Lower leg skin (tissue), 4 donors: ENCODE data around the gene ASAP3. TPM values are rescaled to one million over a fixed set of nuclear protein-coding genes. Genes with fewer than 3 reads are reported as not detected.

ENCODE experiments used
- DNase-seq, 2 donors: peaks; one replicate each; pipeline ENCODE4 v3.0.0-alpha.2; 2019; ENCODE audit warnings: low spot score in 2 of 2
- H3K4me3 ChIP-seq: fragments of 200-600 bp; sonication (generic); 2 replicates; pipeline ENCODE4 v1.5.1; 2017; ENCODE audit warnings: mild to moderate bottlenecking, low read depth; ENCODE audit not compliant: poor library complexity, severe bottlenecking
- POLR2A ChIP-seq, 2 donors: fragments of 450-650 bp; IDR thresholded peaks; one replicate each; pipeline ENCODE4 v1.6.1; 2016 to 2017; ENCODE audit warnings: antibody characterized with exemption in 2 of 2, mild to moderate bottlenecking in 1 of 2, moderate library complexity in 1 of 2
- WGBS, 2 donors: methylation state at CpG; one replicate each; pipeline ENCODE4 v1.1.5; 2018; 5-methylcytosine and 5-hydroxymethylcytosine counted together
- intact Hi-C: fragments of 100-400 bp; cut with DNase I; formaldehyde crosslinking; loops from one replicate; pipeline ENCODE4 v1.15.0; 2023; ENCODE audit warnings: low total_unique reads
- total RNA-seq, 4 donors: library from RNA; depleted of rRNA; stranded (reverse); fragments of >200 nt; gene quantifications; one replicate each; pipeline ENCODE4 v1.1.0, GENCODE V29; 2016
- TF ChIP-seq, protein P1 (sequence below), 3 donors: fragments of 450-650 bp; IDR thresholded peaks; one replicate each; pipeline ENCODE4 v1.5.1; 2016; ENCODE audit warnings: antibody characterized with exemption in 3 of 3, mild to moderate bottlenecking in 3 of 3, moderate library complexity in 2 of 3

ASAP3 gene
- total RNA-seq, 4 donors from 2014 or later, result 103 to 114 (median 108) TPM

DNA sequence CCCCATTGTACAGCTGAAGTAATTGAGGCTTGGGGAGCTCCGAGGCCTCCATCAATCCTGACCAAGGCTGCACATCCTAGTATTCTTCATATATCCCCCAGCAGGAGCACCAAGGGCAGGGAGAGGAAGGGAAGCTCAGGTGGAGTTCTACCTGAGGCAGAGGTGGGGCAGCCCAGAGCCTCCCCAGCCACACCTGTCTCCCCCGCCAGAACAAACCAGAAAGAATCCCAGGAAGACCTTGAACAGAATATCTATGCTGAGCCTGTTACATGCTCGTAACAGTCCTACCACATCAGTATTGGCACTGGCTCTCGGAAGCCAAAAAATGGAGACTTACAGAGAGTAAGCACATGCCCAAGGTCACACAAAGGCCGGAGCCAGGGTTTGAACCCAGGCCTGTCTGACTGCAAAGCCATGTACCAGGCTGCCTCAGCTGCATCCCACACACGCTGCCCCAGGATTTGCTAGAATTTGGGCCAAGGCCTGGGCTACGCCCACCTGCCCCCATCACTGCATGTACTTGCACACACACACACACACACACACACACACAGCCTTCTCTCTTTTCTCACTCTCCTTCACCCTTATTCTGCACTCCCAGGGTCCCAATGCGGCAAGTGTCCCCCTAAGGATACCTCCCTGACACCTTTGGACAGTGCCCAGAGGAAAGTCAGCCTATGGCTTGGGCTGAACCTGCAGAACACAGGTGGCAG lies 42.5 kb upstream of the ASAP3 start:
- no peak overlapping the region for H3K4me3 ChIP-seq
- no peak for TF ChIP-seq POLR2A (IDR thresholded peaks at IDR 0.05)
- TF ChIP-seq, protein P1, sequence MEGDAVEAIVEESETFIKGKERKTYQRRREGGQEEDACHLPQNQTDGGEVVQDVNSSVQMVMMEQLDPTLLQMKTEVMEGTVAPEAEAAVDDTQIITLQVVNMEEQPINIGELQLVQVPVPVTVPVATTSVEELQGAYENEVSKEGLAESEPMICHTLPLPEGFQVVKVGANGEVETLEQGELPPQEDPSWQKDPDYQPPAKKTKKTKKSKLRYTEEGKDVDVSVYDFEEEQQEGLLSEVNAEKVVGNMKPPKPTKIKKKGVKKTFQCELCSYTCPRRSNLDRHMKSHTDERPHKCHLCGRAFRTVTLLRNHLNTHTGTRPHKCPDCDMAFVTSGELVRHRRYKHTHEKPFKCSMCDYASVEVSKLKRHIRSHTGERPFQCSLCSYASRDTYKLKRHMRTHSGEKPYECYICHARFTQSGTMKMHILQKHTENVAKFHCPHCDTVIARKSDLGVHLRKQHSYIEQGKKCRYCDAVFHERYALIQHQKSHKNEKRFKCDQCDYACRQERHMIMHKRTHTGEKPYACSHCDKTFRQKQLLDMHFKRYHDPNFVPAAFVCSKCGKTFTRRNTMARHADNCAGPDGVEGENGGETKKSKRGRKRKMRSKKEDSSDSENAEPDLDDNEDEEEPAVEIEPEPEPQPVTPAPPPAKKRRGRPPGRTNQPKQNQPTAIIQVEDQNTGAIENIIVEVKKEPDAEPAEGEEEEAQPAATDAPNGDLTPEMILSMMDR (IDR thresholded peaks at IDR 0.05), result no peak
- intact Hi-C loops, result no loop called here
- WGBS, 2 donors, result 81 to 90% methylated on average over 8 of the region's 8 CpGs
- no peak for DNase-seq

GRCh38 chr1:23525558-23526250 lies 41.7 kb upstream of the ASAP3 start:
- no peak for DNase-seq
- H3K4me3 ChIP-seq, result no peak overlapping the region
- TF ChIP-seq, protein P1 (IDR thresholded peaks at IDR 0.05), result no peak
- TF ChIP-seq POLR2A (IDR thresholded peaks at IDR 0.05), result no peak
- 82 to 83% methylated on average over 5 of the region's 5 CpGs for WGBS, 2 donors
- intact Hi-C loops, result no loop called here

DNA sequence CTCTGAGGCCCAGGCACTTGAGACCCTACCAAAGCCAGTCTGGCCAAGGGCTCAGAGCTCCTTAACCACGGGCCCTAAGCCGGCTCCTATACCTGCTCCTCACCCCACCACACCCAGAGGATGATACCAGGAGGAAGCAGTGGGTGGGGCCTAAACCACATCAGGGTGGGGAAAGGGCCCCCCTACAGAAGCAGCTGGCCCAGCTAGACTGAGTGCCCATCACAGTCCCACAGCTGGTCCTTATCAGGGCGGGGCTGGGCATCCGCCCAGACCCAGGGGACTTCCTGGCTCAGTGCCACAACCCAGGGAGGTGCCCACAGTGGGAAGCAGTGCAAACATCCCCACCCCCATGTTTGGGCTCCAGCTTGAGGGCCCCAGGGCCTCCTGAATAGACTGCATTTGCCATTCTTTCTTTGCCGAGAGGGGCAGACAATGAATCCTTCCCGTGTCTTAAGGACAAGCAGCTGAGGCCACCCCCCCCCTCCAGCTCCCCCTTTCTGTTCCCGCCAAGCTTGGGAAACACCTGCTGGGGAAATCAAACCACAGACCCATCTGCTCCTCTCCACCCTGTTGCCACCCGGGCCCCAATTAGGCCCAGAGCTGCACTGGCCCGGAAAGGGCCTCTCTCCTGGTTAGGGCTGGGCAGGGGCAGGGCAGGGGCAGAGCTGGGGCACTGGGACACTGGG lies 40.9 kb upstream of the ASAP3 start:
- DNase-seq, result no peak
- 17 to 32% methylated on average over 7 to 8 of the region's 9 CpGs for WGBS, 2 donors

DNA sequence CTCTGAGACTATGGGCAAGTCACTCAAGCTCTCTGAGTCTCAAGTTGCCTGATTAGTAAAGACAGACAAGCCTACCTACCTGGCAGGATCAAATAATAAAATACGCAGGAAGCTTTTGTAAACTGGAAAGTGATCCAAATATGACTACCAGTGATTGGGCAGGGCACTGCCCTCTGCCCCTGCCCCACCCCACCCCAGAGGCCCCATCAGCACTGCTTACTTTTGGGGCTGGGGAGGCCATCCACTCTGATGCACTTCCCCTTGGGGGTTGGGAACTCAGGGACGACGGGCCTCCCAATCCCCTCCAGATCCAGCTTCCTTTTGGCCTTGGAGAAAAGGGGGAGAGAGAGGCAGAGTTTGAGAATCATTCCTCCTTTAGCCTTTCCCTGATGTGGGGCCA lies 40.2 kb upstream of the ASAP3 start:
- 56 to 59% methylated on average over 3 of the region's 3 CpGs for WGBS, 2 donors
- no peak overlapping the region for H3K4me3 ChIP-seq
- DNase-seq, result no peak
- TF ChIP-seq, protein P1 (IDR thresholded peaks at IDR 0.05), result no peak
- no peak for TF ChIP-seq POLR2A (IDR thresholded peaks at IDR 0.05)
- intact Hi-C loops, result no loop called here

More for the DNA sequence above, 40.9 kb upstream of the ASAP3 start:
- intact Hi-C loops, result no loop called here
- TF ChIP-seq, protein P1 (IDR thresholded peaks at IDR 0.05), result no peak
- TF ChIP-seq POLR2A (IDR thresholded peaks at IDR 0.05), result no peak
- H3K4me3 ChIP-seq, result no peak overlapping the region

DNA sequence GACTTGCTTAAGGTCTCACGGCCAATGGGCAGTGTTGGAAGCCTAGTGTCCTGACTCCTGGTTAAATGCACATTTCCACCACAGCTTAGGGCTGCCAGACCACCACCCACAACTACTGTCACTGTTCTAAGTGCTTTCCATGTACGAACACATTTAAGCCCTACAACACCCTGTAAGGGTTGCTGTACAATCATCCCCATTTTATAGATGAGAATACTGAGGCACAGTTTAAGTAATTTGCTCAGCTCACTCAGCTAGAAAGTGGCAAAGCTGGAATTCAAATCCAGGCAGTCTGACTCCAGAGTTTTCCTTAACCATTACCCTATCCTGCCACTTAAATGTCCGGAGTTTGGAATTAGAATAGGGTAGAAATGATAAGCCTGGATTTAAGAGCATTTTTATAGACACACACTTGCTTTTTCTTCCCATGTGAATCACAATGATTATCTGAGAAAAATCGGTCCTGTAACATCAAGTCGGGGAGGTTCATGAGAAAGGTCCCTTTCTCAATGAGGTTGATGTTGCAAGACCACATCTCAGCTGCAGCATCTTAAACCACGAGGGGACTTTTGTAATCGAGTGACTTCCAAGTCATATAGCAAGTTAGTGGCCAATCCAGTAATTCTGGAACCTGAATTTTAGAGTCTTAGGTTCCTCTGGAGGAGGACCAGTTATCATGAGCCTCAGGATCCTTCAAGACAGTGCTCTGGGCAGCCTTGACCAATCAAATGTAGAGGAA lies 38.4 kb upstream of the ASAP3 start:
- TF ChIP-seq, protein P1 (IDR thresholded peaks at IDR 0.05), result no peak
- TF ChIP-seq POLR2A (IDR thresholded peaks at IDR 0.05), result no peak
- DNase-seq, result no peak
- WGBS, 2 donors, result 76 to 82% methylated on average over 7 of the region's 7 CpGs
- H3K4me3 ChIP-seq, result no peak overlapping the region
- intact Hi-C loops, result no loop called here
